Panc1 (cell line): Measurements from ENCODE around the gene LRRC73. TPM values are rescaled to one million over a fixed set of nuclear protein-coding genes. Genes with fewer than 3 reads are reported as not detected.

Source experiments
- ATAC-seq: fragments of 200-7000 bp; cut with Tn5 transposase; 2 replicates; pipeline ENCODE4 v1.9.1; 2020; ENCODE audit warnings: mild to moderate bottlenecking, moderate library complexity
- BruUV-seq: library from RNA; stranded (reverse); fragments of 400-500 nt; replicated peaks from 2 replicates; lab custom pipeline; 2021; lab: Mats Ljungman, UMichigan
- CTCF ChIA-PET: fragments of 300-600 bp; sonication (Branson Sonifier 250); formaldehyde crosslinking; loops from one replicate; lab custom pipeline; 2022; ENCODE audit warnings: antibody characterized with exemption; lab: Charles Lee
- POLR2A ChIA-PET: fragments of 300-600 bp; sonication (Branson Sonifier 250); formaldehyde crosslinking; loops from one replicate; lab custom pipeline; 2022; ENCODE audit warnings: antibody characterized with exemption; lab: Charles Lee
- DNase-seq: peaks from one replicate; pipeline ENCODE4 v3.0.0-alpha.2; 2010; ENCODE audit warnings: low read depth, low spot score
- H3K27ac ChIP-seq: 2 replicates; pipeline ENCODE4 v1.5.1; 2011; ENCODE audit warnings: mild to moderate bottlenecking, low read length, inconsistent platforms
- H3K27me3 ChIP-seq: fragments of 200-500 bp; sonication (Bioruptor generic); 2 replicates; pipeline ENCODE4 v1.6.0; 2014; ENCODE audit warnings: low read length, inconsistent platforms; ENCODE audit not compliant: control insufficient read depth, insufficient read depth
- H3K36me3 ChIP-seq: fragments of 200-500 bp; sonication (Bioruptor generic); 2 replicates; pipeline ENCODE4 v1.5.1; 2014; ENCODE audit warnings: inconsistent platforms, mild to moderate bottlenecking, low read length, moderate library complexity; ENCODE audit not compliant: control insufficient read depth, insufficient read depth
- H3K4me1 ChIP-seq: 2 replicates; pipeline ENCODE4 v1.5.1; 2011; ENCODE audit warnings: inconsistent platforms, mild to moderate bottlenecking, low read length, moderate library complexity; ENCODE audit not compliant: control insufficient read depth, insufficient read depth
- H3K4me3 ChIP-seq, 2 experiments: 2 replicates each; pipeline ENCODE4 v1.5.1; 2011 to 2012; ENCODE audit warnings: low read depth in 2 of 2, low read length in 2 of 2, mild to moderate bottlenecking in 2 of 2, inconsistent platforms in 1 of 2, moderate library complexity in 1 of 2
- H3K9me3 ChIP-seq: fragments of 200-500 bp; sonication (Bioruptor generic); 2 replicates; pipeline ENCODE4 v1.5.1; 2014; ENCODE audit warnings: low read depth, mild to moderate bottlenecking, inconsistent platforms, low read length, moderate library complexity; ENCODE audit not compliant: control insufficient read depth, insufficient read depth
- CTCF ChIP-seq: fragments of 450-650 bp; IDR thresholded peaks from 2 replicates; pipeline ENCODE4 v1.5.1; 2017; ENCODE audit warnings: mild to moderate bottlenecking
- POLR2AphosphoS5 ChIP-seq: IDR thresholded peaks from 2 replicates; pipeline ENCODE4 v1.6.1; 2012; ENCODE audit warnings: mild to moderate bottlenecking, low read depth, low read length, moderate library complexity
- REST ChIP-seq, 2 experiments: IDR thresholded peaks; 2 replicates each; pipeline ENCODE4 v1.6.1; 2011 to 2012; ENCODE audit warnings: low read depth in 2 of 2, control low read depth in 1 of 2, low read length in 1 of 2, mild to moderate bottlenecking in 1 of 2, moderate library complexity in 1 of 2; ENCODE audit not compliant: insufficient read depth in 1 of 2
- SIN3A ChIP-seq: IDR thresholded peaks from 2 replicates; pipeline ENCODE4 v1.6.1; 2012; ENCODE audit warnings: low read depth, mild to moderate bottlenecking, low read length, moderate library complexity, borderline replicate concordance; ENCODE audit not compliant: insufficient read depth
- TCF7L2 ChIP-seq: IDR thresholded peaks from 2 replicates; pipeline ENCODE4 v1.6.1; 2011; ENCODE audit warnings: mild to moderate bottlenecking, low read depth, low read length, inconsistent platforms
- in situ Hi-C: cut with HindIII; loops from 2 replicates; pipeline ENCODE4 v1.10.0; 2016; ENCODE audit warnings: low sequenced_read_pairs, low pct_unique_long_range_greater_than_20kb
- intact Hi-C: fragments of 100-400 bp; cut with micrococcal nuclease; formaldehyde crosslinking; loops from one replicate; pipeline ENCODE4 v1.10.0; 2022; ENCODE audit not compliant: unreplicated experiment
- total RNA-seq: library from RNA; stranded (reverse); gene quantifications from one replicate; pipeline ENCODE4 v1.2.1, GENCODE V29; 2021; ENCODE audit not compliant: unreplicated experiment

LRRC73 gene
- total RNA-seq, 1 experiment from 2014 or later: 2.9 TPM

- intact Hi-C loops: loop anchor here (2.0 kb wide), 1 partner anchor 51 kb away; the partner anchor contains the start of gene DLK2
- in situ Hi-C loops: no loop called here
- POLR2A ChIA-PET: interaction anchor here (0.7 kb wide), 1 partner anchor 49 kb away, joined by 3 read pairs; no protein-coding TSS in a partner anchor
- CTCF ChIA-PET: interaction anchor here (0.5 to 1.9 kb wide), 3 partner anchors 28 to 49 kb away, joined by 4 to 16 read pairs (median 6); partner anchors contain the start of gene TJAP1
- peaks cover 14% of the 10 kb centered on the region for H3K4me1 ChIP-seq
- TSS peak; percentile 66 for BruUV-seq
- no peak overlapping the region for H3K4me3 ChIP-seq
- H3K9me3 ChIP-seq: no peaks in the 10 kb centered on the region
- ATAC-seq: no peak
- no peaks in the 10 kb centered on the region for H3K36me3 ChIP-seq
- no peak for TF ChIP-seq CTCF
- no peak for TF ChIP-seq SIN3A
- TF ChIP-seq POLR2AphosphoS5: no peak
- TF ChIP-seq TCF7L2: no peak
- TF ChIP-seq REST (IDR thresholded peaks at IDR 0.05; ENCODE audit: insufficient read depth in 1 of 2, low read depth in 2 of 2, low read length in 1 of 2): no peak
- no peak overlapping the region for H3K27ac ChIP-seq
- no peaks in the 10 kb centered on the region for H3K27me3 ChIP-seq
- no peak for DNase-seq
Measured at GRCh38 chr6:43506171-43506570, 4.0 kb downstream of the LRRC73 start.

- Histone ChIP-seq H3K4me1 (peaks cover 11% of the 10 kb centered on the region), H3K27me3 (no peaks in the 10 kb centered on the region), H3K27ac (no peak overlapping the region), H3K36me3 (no peaks in the 10 kb centered on the region), H3K9me3 (no peaks in the 10 kb centered on the region), H3K4me3 (no peak overlapping the region)
- TF ChIP-seq POLR2AphosphoS5: no peak
- TF ChIP-seq SIN3A: no peak
- peak; percentile 29 for TF ChIP-seq CTCF
- POLR2A ChIA-PET: interaction anchor here (0.7 kb wide), 1 partner anchor 48 kb away, joined by 3 read pairs; no protein-coding TSS in a partner anchor
- CTCF ChIA-PET: interaction anchor here (0.6 to 1.9 kb wide), 4 partner anchors 28 to 354 kb away, joined by 3 to 16 read pairs (median 4); partner anchors contain the start of gene TJAP1
- DNase-seq (no peak), ATAC-seq (no peak)
- BruUV-seq: no TSS peak
- in situ Hi-C loops (no loop called here), intact Hi-C loops (loop anchor here (2.0 kb wide), 1 partner anchor 51 kb away; the partner anchor contains the start of gene DLK2)
Measured at GRCh38 chr6:43505718-43506117, 4.4 kb downstream of the LRRC73 start.
